Neural progenitor cell (in vitro differentiated cells): ENCODE results near the gene HTR1B.

ENCODE experiments used
- CTCF ChIP-seq: fragments of 200-600 bp; sonication (generic); IDR thresholded peaks from 2 replicates; pipeline ENCODE4 v1.5.1; 2017; ENCODE audit warnings: antibody characterized with exemption, mild to moderate bottlenecking
- EZH2 ChIP-seq: fragments of 200-600 bp; sonication (generic); IDR thresholded peaks from 2 replicates; pipeline ENCODE4 v1.6.1; 2017; ENCODE audit warnings: antibody characterized with exemption, mild to moderate bottlenecking, moderate library complexity
- EZH2phosphoT487 ChIP-seq: fragments of 200-600 bp; sonication (generic); IDR thresholded peaks from 2 replicates; pipeline ENCODE4 v1.6.1; 2017; ENCODE audit warnings: antibody characterized with exemption

GRCh38 chr6:77451466-77451865, 11.8 kb downstream of the HTR1B start:
- no peak for TF ChIP-seq CTCF
- no peak for TF ChIP-seq EZH2phosphoT487
- TF ChIP-seq EZH2, result no peak
